HepG2 (cell line): ENCODE measurements around the gene RBBP5. TPM values are rescaled to one million over a fixed set of nuclear protein-coding genes. Genes with fewer than 3 reads are reported as not detected.
A peak's percentile ranks its signal among the peaks of the same experiment; 100 is the strongest.

Experiments
- AGO2 ChIP-seq: fragments of 200-400 bp; formaldehyde crosslinking; optimal IDR thresholded peaks from 2 replicates; pipeline ENCODE3; 2017; ENCODE audit warnings: mild to moderate bottlenecking, low read depth, low read length, moderate library complexity
- ETV6 ChIP-seq: sonication (generic); formaldehyde crosslinking; conservative IDR thresholded peaks from 2 replicates; pipeline ENCODE4 v1.4.0; 2020; ENCODE audit warnings: missing genetic modification reagents
- JUNB ChIP-seq: sonication (generic); formaldehyde crosslinking; IDR thresholded peaks from 2 replicates; pipeline ENCODE4 v1.8.0; 2022; ENCODE audit warnings: missing genetic modification reagents, mild to moderate bottlenecking, borderline replicate concordance
- KDM2A ChIP-seq: sonication (generic); formaldehyde crosslinking; IDR thresholded peaks from 2 replicates; pipeline ENCODE4 v1.4.0; 2020; ENCODE audit warnings: low read depth, missing genetic modification reagents, borderline replicate concordance
- KDM6A ChIP-seq: IDR thresholded peaks from 2 replicates; pipeline ENCODE4 v1.6.1; 2016; ENCODE audit warnings: low read depth
- REXO4 ChIP-seq: sonication (generic); formaldehyde crosslinking; IDR thresholded peaks from 2 replicates; pipeline ENCODE4 v1.8.0; 2022; ENCODE audit warnings: missing genetic modification reagents, mild to moderate bottlenecking, borderline replicate concordance
- SMC3 ChIP-seq: IDR thresholded peaks from 2 replicates; pipeline ENCODE4 v1.6.1; 2011; ENCODE audit warnings: low read length, improper control_type of control experiment
- STAT5B ChIP-seq: sonication (generic); formaldehyde crosslinking; IDR thresholded peaks from 2 replicates; pipeline ENCODE4 v1.4.0; 2020; ENCODE audit warnings: missing genetic modification reagents
- XRCC5 ChIP-seq: fragments of 200-400 bp; formaldehyde crosslinking; optimal IDR thresholded peaks from 2 replicates; pipeline ENCODE3; 2017; ENCODE audit warnings: mild to moderate bottlenecking, low read length
- ZNF121 ChIP-seq: sonication (generic); formaldehyde crosslinking; IDR thresholded peaks from 2 replicates; pipeline ENCODE4 v1.5.0; 2020; ENCODE audit warnings: mild to moderate bottlenecking, missing genetic modification reagents
- ZNF335 ChIP-seq: sonication (generic); formaldehyde crosslinking; IDR thresholded peaks from 2 replicates; pipeline ENCODE4 v1.4.0; 2020; ENCODE audit warnings: missing genetic modification reagents
- ZNF383 ChIP-seq: sonication (generic); formaldehyde crosslinking; IDR thresholded peaks from 2 replicates; pipeline ENCODE4 v1.4.0; 2020; ENCODE audit warnings: missing genetic modification reagents, mild to moderate bottlenecking, borderline replicate concordance
- ZNF839 ChIP-seq: sonication (generic); formaldehyde crosslinking; IDR thresholded peaks from 2 replicates; pipeline ENCODE4 v1.4.0; 2020; ENCODE audit warnings: missing genetic modification reagents, mild to moderate bottlenecking, borderline replicate concordance
- polyA plus RNA-seq, 8 experiments: library from polyadenylated mRNA; depleted of rRNA in 3 of 8; stranded (reverse) in 7 of 8; unstranded in 1 of 8; fragments of >200 nt; fragmentation: Illumina TruSeq in 4 of 8; extraction: Trizol in 4 of 8; gene quantifications; 2 replicates each; pipeline versions ENCODE4 v1.2.1 to v1.2.3, GENCODE V29; 2011 to 2016; ENCODE audit warnings: low read depth in 4 of 8, missing spikeins in 1 of 8, mixed read lengths in 1 of 8; ENCODE audit not compliant: insufficient read depth in 1 of 8
- total RNA-seq, 5 experiments: library from RNA; depleted of rRNA; stranded (reverse); fragments of >200 nt; fragmentation: Illumina TruSeq; extraction: Trizol; gene quantifications; 2 replicates each; pipeline ENCODE4 v1.2.3, GENCODE V29; 2016; ENCODE audit warnings: low read depth in 1 of 5
- TF ChIP-seq, protein P1 (sequence below): sonication (generic); formaldehyde crosslinking; IDR thresholded peaks from 2 replicates; pipeline ENCODE4 v1.4.0; 2020; ENCODE audit warnings: mild to moderate bottlenecking, missing genetic modification reagents
- TF ChIP-seq, protein P2 (sequence below), 2 experiments: sonication (generic) in 1 of 2; formaldehyde crosslinking in 1 of 2; IDR thresholded peaks; 2 replicates each; pipeline versions ENCODE4 v1.4.0 to v1.6.1; 2018 to 2020; ENCODE audit warnings: missing genetic modification reagents in 2 of 2, borderline replicate concordance in 1 of 2, low read depth in 1 of 2, mild to moderate bottlenecking in 1 of 2, missing biosample characterization in 1 of 2

Gene RBBP5
- total and polyA plus RNA-seq, 2 of the 13 experiments (the other 11 are each of a cell fraction or from before 2014, with no cell fraction given) = 6.6 to 17.1 TPM

DNA sequence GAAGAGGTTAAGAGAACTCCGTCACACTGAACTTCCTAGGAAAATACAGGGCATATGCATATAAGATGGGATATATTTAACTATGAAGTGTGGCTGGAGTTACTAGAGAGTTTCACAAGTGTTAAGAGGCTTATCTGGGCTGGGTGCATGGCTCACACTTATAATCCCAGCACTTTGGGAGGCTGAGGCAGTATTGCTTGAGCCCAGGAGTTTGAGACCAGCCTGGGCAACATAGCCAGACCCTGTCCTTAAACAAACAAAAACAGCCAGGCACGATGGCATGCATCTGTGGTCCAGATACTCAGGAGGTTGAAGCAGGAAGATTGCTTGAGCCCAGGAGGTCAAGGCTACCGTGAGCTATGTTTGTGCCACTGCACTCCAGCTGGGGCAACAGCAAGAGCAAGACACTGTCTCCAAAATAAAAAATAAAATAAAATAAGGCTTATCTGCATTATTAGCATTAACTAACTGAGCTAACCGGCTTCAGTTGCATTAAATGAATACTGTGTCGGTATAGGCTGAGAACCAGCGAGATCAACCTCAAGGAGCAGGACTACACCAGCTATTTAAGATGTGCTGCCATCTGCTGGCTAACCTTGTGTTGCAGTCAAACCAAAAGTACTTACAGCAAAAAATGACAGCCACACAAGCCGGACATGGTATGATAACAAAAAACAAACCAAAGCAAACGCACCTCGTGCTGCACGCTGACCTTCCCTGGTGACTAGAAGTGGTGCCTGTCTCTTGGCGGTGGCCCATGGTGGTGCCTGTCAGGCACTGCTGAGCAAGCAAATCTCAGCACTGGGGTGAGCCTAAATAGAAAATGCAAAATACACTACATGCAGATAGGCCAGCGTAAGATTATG lies 19.7 kb upstream of the RBBP5 start (continued):
- TF ChIP-seq AGO2 = no peak
- TF ChIP-seq SMC3 = peak; percentile 52; the same call in 1 of the 2 replicates
- no peak for TF ChIP-seq ZNF839 (CRISPR knock-in tag)
- TF ChIP-seq, protein P1, sequence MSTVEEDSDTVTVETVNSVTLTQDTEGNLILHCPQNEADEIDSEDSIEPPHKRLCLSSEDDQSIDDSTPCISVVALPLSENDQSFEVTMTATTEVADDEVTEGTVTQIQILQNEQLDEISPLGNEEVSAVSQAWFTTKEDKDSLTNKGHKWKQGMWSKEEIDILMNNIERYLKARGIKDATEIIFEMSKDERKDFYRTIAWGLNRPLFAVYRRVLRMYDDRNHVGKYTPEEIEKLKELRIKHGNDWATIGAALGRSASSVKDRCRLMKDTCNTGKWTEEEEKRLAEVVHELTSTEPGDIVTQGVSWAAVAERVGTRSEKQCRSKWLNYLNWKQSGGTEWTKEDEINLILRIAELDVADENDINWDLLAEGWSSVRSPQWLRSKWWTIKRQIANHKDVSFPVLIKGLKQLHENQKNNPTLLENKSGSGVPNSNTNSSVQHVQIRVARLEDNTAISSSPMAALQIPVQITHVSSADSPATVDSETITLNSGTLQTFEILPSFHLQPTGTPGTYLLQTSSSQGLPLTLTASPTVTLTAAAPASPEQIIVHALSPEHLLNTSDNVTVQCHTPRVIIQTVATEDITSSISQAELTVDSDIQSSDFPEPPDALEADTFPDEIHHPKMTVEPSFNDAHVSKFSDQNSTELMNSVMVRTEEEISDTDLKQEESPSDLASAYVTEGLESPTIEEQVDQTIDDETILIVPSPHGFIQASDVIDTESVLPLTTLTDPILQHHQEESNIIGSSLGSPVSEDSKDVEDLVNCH (CRISPR knock-in tag) = no peak
- no peak for TF ChIP-seq KDM6A
- TF ChIP-seq ETV6 (CRISPR knock-in tag) = no peak
- TF ChIP-seq JUNB (CRISPR knock-in tag) = no peak
- TF ChIP-seq ZNF383 = no peak
- TF ChIP-seq XRCC5 = peak; percentile 28
- no peak for TF ChIP-seq STAT5B
- TF ChIP-seq ZNF121 (CRISPR knock-in tag) = peak; percentile 87
- no peak for TF ChIP-seq REXO4 (CRISPR knock-in tag)
- TF ChIP-seq, protein P2, sequence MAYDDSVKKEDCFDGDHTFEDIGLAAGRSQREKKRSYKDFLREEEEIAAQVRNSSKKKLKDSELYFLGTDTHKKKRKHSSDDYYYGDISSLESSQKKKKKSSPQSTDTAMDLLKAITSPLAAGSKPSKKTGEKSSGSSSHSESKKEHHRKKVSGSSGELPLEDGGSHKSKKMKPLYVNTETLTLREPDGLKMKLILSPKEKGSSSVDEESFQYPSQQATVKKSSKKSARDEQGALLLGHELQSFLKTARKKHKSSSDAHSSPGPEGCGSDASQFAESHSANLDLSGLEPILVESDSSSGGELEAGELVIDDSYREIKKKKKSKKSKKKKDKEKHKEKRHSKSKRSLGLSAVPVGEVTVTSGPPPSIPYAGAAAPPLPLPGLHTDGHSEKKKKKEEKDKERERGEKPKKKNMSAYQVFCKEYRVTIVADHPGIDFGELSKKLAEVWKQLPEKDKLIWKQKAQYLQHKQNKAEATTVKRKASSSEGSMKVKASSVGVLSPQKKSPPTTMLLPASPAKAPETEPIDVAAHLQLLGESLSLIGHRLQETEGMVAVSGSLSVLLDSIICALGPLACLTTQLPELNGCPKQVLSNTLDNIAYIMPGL (CRISPR knock-in tag; IDR thresholded peaks at IDR 0.05; ENCODE audit: borderline replicate concordance in 1 of 2, low read depth in 1 of 2) = 0 out of 4 replicates have a peak, but pooled peaks have one; percentile 28 to 48
- peak; percentile 92 for TF ChIP-seq ZNF335 (CRISPR knock-in tag)
- TF ChIP-seq KDM2A (CRISPR knock-in tag) = peak; percentile 44; the same call in 1 of the 2 replicates
